GM21423 (cell line): ENCODE results near the gene ANKS1B.
"Not testable (repeated sequence)": the region's sequence is repeated elsewhere in the genome, so short reads cannot be mapped to it uniquely, and the experiment has no call there.

Experiments
- ATAC-seq: cut with Tn5 transposase; IDR thresholded peaks from one replicate; pipeline ENCODE4 v1.9.1; 2021; ENCODE audit warnings: mild to moderate bottlenecking, moderate library complexity; ENCODE audit not compliant: unreplicated experiment

ANKS1B gene

GRCh38 chr12:99609455-99610181, 375.1 kb downstream of the ANKS1B start:
- ATAC-seq: no peak

- ATAC-seq: peak; percentile 97
Observed at GRCh38 chr12:99600388-99600787, 384.3 kb downstream of the ANKS1B start.

DNA sequence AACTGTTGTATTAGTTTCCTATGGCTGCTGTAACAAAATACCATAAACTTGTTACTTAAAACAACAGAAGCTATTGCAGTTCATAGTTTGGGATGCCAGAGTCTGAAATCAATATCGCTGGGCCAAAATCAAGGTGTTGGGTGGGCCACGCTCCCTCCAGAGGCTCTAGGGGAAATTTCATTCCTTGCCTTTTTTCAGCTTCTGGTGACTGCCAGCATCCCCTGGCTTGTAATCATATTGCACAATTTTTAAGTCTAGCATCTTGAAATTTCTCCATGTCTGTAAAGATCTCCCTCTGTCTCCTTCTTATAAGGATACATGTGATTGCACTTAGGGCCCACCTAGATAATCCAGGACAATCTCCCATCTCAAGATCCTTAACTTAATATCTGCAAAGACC, 386.0 kb downstream of the ANKS1B start:
- no peak for ATAC-seq

- ATAC-seq: no peak
Observed at GRCh38 chr12:99596762-99597161, 388.0 kb downstream of the ANKS1B start.

- not testable (repeated sequence) for ATAC-seq
Observed at GRCh38 chr12:99577125-99577524, 407.6 kb downstream of the ANKS1B start.

DNA sequence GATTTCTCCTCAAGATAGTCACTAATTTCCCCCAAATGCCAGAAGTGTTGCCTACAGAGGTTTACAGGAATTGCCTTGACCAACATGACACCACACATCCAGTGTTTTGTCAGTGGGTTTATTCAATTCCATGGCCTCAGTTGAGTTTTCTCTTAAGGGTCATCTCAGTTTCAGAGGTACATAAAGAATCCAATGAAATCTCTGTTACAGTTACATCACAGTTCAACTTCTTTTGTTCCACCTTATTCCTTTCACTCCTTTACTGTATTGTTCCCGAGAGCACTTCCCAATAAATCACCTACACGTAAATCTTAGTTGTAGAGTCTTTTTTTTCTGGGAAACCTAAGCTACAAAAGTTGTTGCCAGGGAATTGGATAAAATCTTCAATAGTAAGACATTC, 410.8 kb downstream of the ANKS1B start:
- no peak for ATAC-seq

DNA sequence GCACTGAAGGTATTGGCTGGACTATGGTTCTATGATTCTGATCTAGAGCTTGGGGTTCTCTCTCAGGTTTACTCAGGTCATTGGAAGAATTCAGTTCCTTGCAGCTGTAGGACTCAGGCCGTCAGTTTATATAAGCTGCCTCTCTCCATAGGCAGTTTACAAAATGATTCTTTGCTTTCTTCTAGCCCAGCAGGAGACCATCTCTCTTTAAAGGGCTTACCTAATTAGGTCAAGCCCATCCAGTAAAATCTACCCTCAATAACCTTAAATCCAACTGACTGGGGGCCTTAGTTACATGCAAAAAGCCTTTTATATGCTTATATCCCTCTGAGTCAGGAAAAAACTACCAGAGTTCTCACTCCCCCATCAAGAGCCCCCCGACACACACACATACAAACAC, 417.7 kb downstream of the ANKS1B start:
- ATAC-seq: no peak

- ATAC-seq: no peak
Observed at GRCh38 chr12:99558109-99558508, 426.6 kb downstream of the ANKS1B start.

- ATAC-seq: no peak
Observed at GRCh38 chr12:99553461-99553860, 431.3 kb downstream of the ANKS1B start.

DNA sequence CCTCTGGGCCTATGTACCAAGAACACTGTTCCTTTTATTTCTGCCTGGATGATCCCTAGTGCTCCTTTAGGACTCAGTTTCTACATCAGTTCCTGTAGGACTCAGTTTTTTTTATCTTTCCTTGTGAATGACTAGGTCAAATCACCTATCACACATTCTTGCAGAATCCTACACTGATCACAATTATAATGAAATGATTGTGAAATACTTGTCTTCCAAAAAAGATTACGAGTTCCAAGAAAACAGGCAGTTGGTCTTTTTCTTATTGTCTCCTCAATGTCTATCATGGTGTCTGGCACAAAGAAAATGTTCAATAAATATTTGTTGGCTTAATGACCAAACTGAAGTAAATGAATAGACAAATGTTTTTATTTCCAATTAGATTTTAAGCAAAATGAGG, 432.7 kb downstream of the ANKS1B start:
- no peak for ATAC-seq

- ATAC-seq: no peak
Observed at GRCh38 chr12:99549651-99550050, 435.1 kb downstream of the ANKS1B start.

GRCh38 chr12:99549196-99549595, 435.5 kb downstream of the ANKS1B start:
- no peak for ATAC-seq

- no peak for ATAC-seq
Observed at GRCh38 chr12:99544457-99544856, 440.3 kb downstream of the ANKS1B start.

DNA sequence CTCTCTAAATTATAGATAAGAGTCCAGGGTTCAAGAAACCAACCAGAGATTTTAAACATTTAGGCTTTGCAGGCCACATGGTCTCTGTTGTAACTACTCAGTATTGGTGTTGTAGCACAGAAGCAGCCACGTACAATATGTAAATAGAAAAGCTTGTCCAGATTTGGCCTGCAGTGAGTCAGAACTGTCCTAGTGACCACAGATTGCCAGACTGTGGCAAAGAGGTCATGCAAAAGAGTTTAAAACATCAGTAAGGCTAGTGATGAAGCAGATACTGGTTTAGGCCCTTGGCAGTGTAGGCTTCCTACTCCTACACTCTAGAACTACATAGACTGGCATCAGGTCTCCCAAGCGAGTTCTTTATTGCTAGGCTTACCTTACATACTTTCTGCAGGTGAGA, 454.8 kb downstream of the ANKS1B start:
- ATAC-seq: peak; percentile 96

GRCh38 chr12:99528478-99528877, 456.3 kb downstream of the ANKS1B start:
- ATAC-seq: no peak

- no peak for ATAC-seq
Observed at GRCh38 chr12:99523853-99524252, 460.9 kb downstream of the ANKS1B start.

GRCh38 chr12:99522456-99522855, 462.3 kb downstream of the ANKS1B start:
- no peak for ATAC-seq

- no peak for ATAC-seq
Observed at GRCh38 chr12:99521664-99522063, 463.1 kb downstream of the ANKS1B start.

GRCh38 chr12:99513066-99513465, 471.7 kb downstream of the ANKS1B start:
- no peak for ATAC-seq

- ATAC-seq: no peak
Observed at GRCh38 chr12:99505805-99506204, 478.9 kb downstream of the ANKS1B start.

GRCh38 chr12:99498756-99499155, 486.0 kb downstream of the ANKS1B start:
- ATAC-seq: no peak

- no peak for ATAC-seq
Observed at GRCh38 chr12:99495799-99496198, 488.9 kb downstream of the ANKS1B start.

GRCh38 chr12:99493197-99493596, 491.5 kb downstream of the ANKS1B start:
- ATAC-seq: no peak
